ENCODE data around the gene GDPD3.
"Not testable (repeated sequence)": the region's sequence is repeated elsewhere in the genome, so short reads cannot be mapped to it uniquely, and the experiment has no call there.

The GDPD3 gene, protein sequence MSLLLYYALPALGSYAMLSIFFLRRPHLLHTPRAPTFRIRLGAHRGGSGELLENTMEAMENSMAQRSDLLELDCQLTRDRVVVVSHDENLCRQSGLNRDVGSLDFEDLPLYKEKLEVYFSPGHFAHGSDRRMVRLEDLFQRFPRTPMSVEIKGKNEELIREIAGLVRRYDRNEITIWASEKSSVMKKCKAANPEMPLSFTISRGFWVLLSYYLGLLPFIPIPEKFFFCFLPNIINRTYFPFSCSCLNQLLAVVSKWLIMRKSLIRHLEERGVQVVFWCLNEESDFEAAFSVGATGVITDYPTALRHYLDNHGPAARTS

DNA sequence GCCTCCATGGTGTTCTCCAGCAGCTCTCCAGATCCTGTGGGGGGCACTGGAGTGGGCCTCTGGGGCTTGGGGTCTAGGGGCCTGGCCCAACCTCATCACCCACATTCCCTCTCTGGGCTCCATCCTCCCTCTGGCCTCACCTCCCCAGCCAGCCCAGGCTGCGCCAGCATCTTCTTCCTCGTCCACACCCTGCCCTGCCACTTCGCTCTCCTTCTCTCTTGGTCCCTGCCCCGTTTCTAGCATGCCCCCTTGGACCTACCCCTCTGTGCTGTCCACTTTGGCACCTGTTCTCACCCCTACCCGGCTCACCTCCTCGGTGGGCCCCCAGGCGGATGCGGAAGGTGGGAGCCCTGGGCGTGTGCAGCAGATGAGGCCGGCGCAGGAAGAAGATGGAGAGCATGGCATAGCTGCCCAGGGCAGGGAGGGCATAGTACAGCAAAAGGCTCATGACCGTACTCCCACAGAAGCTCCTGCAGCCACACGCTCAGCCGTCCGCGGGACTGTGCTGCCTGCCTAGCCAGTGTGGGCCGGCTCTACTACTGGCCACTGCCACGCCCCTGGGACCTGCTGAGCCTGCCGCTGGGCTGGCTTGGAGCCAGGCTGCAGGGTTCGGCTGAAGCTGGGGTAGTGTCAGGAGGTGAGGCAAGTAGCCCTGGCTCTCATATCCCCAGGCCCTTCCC is at the start of gene GDPD3:
TSS of gene GDPD3 (minus strand) at position 507 of the 680 bp plus-strand sequence. CDS start at position 448, 59 bp downstream.
- DNase-seq (ENCODE audit: low spot score) = no peak

DNA sequence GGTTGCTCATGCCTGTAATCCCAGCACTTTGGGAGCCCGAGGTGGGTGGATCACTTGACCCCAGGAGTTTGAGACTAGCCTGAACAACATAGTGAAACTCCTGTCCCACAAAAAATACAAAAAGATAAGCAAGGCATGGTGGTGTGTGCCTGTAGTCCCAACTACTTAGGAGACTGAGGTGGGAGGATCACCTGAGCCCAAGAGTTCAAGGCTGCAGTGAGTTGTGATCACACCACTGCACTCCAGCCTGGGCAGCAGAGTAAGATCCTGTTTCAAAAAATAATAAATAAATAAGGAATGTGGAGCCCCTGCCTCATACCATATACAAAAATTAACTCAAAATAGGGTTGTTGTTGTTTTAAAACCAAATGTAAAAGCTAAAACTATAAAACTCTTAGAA is 43.9 kb upstream of the GDPD3 start:
- DNase-seq (ENCODE audit: low spot score) = no peak

DNA sequence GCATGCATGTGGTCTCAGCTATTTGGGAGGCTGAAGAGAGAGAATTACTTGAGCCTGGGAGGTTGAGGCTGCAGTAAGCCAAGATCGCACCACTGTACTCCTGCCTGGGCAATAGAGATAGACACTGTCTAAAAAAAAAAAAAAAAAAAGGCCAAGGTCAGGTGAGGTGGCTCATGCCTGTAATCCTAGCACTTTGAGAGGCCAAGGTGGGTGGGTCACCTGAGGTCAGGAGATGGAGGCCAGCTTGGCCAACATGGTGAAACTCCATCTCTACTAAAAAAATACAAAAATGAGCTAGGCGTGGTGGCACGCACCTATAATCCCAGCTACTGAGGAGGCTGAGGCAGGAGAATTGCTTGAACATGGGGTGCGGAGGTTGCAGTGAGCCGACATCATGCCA is 41.9 kb upstream of the GDPD3 start:
- DNase-seq (ENCODE audit: low spot score) = no peak

DNA sequence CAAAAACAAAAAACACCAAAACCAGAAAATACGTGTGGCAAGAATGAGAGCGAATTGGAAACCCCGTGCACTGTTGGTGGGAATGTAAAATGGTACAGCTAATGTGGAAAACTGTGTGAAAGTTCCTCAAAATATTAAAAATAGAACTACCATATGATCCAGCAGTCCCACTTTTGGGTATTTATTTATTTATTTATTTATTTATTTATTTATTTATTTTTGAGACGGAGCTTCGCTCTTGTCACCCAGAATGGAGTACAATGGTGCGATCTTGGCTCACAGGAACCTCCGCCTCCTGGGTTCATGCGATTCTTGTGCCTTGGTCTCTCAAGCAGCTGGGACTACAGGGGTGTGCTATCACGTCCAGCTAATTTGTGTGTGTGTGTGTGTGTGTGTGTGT is 39.2 kb upstream of the GDPD3 start:
- no peak for DNase-seq (ENCODE audit: low spot score)

DNA sequence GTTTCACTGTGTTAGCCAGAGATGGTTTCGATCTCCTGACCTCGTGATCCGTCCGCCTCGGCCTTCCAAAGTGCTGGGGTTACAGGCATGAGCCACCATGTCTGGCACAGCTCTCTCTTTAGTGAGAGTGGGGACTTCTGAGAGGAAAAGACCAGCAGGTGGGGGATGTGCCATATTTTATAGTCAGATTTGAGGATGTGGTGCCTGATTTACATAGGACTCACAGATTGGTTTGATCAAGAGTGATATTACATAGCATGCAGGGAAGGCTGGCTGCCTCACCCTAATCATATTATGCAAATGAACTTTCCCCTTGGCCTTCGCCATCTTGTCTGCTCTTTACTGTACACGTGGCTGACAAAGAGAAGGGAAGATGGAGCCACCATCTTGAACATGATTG is 37.8 kb upstream of the GDPD3 start:
- no peak for DNase-seq (ENCODE audit: low spot score)

DNA sequence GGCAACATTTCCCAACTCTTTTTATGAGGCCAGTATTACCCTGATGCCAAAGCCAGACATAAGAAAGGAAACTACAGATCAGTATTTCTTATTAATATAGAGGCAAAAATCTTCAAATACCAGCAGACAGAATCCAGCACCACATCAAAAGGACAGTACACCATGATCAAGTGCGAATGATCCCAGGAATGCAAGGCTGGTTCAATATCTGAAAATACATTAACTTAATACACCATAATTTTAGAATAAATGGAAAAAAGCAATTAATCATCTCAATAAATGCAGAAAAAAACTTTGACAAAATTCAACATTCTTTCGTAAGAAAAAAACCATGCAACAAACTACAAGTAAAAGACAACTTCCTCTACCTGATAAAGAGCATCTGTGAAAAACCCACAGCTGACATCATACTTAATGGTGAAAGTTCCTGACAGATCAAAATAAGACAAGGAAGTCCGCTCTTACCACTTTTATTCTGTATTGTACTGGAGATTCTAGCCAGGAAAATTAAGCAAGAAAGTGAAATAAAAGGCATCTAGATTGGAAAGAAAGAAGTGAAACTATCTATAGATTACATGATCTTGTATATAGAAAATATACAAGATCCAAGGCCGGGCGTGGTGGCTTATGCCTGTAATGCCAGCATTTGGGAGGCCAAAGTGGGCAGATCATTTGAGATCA is 36.1 kb upstream of the GDPD3 start:
- no peak for DNase-seq (ENCODE audit: low spot score)

DNA sequence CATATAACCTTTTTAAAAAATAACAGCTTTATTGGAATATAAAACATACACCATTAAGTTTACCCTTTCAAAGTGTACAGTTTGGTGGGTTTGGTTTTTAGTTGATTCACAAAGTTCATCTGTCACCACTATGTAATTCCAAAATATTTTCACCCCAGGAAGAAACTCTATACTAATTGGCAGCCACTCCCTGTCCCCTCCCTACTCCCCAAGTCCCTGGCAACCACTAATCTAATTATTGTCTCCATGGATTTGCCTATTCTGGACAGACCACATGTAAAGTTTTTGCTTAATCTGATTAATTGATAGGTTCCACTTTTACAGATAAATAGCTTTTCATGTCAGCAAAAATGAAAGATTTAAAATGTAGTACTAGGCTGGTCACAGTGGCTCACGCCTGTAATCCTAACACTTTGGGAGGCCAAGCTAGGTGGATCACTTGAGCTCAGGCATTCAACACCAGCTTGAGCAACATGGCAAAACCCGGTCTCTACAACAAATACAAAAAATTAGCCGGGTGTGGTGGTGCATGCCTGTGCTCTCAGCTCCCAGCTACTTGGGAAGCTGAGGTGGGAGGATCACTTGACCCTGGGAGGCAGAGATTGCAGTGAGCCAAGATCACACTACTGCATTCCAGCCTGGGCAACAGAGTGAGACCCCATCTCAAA is 34.6 kb upstream of the GDPD3 start:
- no peak for DNase-seq (ENCODE audit: low spot score)

DNA sequence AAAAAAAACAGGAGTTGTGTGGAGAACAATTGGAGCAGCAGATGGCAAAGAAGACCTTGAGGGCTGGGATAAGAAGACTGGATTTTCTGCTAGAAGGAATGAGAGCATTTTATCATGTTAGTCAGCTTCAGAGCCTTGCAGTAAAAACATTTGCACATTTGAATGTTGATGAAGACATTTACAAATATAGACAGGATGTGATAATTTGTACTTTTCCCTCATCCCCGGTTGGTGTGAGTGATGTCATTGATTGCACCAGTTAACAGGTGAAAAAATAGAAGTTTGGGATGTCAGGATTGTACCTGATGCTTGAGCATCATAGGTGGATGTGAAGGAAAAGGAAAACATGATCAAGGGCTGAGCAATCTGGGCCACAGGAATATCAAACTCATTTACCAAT is 32.3 kb upstream of the GDPD3 start:
- DNase-seq (ENCODE audit: low spot score) = no peak

DNA sequence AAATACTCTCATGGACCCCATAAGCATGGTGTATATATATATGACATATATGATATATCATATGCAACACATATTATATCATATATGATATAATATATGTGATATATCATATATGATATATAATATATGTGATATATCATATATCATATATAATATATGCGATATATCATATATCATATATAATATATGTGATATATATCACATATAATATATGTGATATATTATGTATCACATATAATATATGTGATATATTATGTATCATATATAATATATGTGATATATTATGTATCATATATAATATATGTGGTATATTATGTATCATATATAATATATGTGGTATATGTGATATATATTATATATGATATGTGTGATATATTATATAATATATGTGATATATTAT is 31.6 kb upstream of the GDPD3 start:
- DNase-seq (ENCODE audit: low spot score) = no peak

DNA sequence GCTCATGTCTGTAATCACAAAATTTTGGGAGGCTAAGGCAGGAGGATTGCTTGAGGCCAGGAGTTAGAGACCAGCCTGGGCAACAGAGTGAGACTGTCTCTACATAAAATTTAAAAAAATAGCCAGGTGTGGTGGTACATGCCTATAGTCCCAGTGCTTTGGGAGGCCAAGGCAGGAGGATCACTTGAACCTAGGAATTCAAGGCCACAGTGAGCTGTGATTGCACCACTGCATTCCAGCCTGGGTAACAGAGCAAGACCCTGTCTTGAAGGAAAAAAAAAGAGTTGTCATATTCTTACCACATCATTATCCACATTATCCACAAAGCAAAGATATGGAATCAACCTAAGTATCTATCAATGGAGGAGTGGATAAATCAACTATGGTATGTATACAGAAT is 30.7 kb upstream of the GDPD3 start:
- DNase-seq (ENCODE audit: low spot score) = no peak

DNA sequence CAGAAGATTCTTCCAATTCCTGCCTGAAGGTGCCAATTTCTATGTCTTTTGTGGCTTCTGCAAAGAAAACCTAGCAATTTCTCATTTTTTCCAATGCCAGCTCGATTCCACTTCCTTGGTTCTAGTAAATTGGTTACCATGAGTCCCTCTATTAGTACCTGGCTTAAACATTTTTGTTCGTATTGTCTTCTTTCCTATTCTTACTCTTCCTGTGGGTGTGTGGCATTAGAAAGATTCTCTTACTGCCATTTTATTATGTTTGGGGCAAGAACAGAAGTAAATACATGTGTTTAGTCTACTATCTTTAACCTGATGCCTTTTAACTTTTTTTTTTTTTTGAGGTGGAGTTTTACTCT is 30.0 kb upstream of the GDPD3 start:
- DNase-seq (ENCODE audit: low spot score) = no peak

DNA sequence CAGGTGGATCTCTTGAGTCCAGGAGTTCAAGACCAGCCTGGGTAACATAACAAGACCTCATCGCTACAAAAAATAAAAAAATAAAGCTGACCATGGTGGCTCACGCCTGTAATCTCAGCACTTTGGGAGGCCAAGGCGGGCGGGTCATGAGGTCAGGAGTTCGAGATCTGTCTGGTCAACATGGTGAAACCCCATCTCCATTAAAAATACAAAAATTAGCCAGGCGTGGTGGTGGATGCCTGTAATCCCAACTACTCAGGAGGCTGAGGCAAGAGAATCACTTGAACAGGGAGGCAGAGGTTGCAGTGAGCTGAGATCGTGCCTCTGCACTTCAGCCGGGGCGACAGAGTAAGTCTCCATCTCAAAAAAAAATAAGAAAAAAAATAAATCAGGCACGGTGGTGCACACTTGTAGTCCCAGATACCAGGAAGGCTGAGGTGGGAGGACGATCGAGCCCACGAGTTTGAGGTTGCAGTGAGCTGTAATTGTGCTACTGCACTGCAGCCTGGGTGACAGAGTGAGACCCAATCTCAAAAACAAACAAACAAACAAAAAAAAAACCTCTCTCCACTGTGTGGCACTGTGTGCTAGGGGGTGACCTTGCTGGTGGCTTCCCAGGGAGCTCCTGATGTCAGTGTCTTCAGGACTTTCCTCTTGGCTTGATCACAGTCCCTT is 29.5 kb upstream of the GDPD3 start:
- no peak for DNase-seq (ENCODE audit: low spot score)

DNA sequence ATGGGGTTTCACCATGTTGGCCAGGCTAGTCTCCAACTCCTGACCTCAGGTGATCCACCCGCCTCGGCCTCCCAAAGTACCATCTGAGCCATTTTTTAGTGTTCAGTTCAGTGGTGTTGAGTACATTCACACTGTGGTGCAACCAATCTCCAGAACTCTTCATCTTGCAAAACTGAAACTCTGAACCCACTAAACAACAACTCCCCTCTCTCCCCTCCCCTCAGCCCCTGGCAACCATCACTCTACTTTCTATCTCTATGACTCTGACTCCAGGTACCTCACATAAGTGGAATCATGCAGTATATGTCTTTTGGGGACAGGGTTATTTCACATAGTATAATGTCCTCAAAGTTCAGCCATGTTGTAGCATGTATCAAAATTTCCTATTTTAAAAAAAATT is 28.4 kb upstream of the GDPD3 start:
- DNase-seq (ENCODE audit: low spot score) = no peak

DNA sequence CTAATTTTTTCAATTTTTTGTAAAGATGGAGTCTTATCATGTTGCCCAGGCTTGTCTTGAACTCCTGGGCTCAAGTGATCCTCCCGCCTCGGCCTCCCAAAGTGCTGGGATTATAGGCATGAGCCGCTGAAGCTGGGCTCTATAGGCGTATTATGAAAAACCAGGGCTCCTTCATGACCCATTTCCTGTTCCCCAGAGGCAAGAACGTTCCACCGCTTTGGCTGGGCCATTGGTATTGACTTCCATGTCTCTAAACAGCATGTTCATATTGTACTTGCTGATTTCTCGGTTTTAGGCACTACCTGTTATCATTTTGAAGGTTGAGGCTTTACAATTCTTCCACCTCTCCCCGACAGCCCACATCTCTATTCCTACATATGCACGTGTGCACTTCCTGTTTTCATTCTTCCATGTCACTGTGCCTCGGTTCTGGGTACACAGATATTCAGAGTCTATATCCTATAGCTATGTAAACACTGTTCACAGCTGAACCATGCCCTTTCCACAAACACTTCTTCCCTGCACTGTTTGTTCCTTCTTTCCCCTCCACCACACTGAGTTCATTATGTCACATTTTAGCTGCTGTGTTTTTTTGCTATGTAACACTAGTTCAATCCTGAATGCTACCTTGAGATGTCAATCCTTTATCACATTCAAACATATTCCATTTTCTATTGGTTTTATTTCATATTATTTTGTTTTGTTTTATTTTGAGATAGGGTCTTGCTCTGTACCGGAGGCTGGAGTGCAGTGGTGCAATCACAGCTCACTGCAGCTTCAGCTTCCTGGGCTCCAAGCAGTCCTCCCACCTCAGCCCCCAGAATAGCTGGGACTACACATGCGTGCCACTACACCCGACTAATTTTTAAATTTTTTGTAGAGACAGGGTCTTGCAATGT is 26.5 kb upstream of the GDPD3 start:
- no peak for DNase-seq (ENCODE audit: low spot score)

DNA sequence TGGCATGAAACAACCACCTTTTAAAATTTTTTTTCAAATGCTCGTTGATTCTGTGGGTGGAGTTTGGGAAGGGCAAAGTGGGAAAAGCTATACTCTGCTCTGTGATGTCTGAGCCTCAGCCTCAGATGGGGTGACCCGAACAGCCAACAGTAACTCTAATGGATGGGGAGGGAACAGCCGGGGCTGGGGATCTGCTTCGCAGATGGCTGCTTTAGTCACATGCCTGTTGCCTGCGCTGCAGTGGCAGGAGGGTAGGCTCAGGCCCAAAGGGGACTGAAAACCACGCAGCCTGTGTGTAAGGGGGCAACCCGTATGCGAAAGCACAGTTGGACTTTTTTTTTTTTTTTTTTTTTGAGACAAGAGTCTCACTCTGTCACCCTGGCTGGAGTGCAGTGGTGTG is 24.6 kb upstream of the GDPD3 start:
- no peak for DNase-seq (ENCODE audit: low spot score)

DNA sequence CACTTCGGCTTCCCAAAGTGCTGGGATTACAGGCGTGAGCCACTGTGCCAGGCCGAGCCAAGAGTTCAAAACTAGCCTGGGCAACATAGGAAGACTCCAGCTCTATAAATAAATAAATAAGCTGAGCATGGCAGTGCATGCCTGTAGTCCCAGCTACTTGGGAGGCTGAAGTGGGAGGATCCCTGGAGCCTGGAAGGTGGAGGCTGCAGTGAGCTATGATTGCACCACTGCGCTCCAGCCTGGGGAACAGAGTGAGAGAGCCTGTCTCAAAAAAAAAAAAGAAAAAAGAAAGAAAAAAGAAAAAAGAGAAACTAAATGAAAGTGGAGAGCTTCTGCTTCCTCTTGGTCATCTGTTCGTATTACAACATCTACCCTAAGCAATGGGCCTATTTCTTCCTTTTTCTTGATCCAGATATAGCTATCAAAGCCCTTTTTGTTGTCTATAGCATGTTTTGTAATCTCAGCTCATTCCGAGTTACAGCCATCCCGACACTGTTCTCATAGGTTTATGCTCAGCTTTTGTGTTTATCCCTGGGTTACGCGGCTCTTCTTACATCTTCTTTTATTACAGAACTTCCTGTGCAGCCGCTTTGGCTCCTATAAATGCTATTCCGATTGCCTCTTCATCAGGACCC is 23.8 kb upstream of the GDPD3 start:
- DNase-seq (ENCODE audit: low spot score) = peak; percentile 44

DNA sequence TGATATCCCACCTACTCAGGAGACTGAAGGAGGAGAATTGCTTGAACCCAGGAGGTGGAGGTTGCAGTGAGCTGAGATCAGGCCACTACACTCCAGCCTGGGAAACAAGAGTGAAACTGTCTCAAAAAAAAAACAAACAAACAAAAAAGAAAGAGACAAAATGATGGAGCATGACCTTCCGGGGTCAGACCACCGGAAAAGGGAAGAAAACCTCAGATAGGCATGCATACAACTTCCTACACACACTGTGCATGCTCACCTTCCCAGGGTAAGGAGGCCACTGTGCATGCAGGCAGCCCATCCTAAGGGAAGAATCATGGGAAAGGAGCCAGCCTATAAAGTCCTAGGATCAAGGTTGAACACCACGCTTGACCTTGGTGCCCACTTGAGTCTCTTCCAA is 19.3 kb upstream of the GDPD3 start:
- no peak for DNase-seq (ENCODE audit: low spot score)

DNA sequence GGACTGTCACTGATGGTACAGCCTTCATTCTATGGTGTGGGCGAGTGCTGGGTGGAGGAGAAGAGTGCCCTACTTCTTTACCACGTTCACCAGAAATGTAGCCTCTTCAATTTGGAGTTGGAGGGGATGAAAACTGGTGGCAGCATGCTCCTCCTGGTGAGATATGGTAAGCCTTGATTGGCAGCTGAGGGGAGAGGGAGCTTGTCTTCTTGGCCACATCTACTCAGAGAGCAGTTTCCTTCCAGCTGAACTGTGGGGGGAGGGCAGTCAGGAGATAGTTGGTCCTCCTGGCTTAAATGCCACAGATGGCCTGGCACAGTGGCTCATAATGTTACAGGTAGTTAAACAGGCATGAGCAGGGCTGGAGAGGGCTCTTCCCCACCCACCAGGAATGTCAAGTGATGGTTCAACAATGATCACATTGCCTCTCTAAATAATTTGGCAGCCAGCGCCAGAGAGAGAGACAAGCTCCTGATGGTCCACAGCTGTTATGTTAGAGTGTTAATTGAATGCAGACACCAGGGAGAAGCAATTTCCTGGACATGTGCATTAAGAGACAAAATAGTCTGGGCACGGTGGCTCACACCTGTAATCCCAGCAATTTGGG is 18.6 kb upstream of the GDPD3 start:
- DNase-seq (ENCODE audit: low spot score) = no peak

DNA sequence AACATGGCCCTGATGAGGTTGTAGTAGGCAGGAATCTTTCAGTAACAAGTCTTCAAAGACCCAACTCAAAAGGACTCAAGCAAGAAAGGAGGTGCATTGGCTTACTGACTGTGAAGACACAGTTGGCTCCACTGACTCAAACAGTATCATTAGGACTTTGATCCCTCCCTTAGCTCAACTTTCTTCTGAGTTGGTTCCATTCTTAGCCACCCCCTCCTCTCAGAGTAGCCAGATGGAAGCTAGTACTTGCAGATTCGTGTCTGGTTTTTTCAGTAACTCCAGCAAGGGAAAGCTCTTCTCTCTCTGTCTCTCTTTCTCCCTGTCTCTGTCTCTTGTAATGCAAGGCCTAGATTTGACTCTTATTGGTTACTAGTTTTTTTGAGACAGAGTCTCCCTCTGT is 14.7 kb upstream of the GDPD3 start:
- no peak for DNase-seq (ENCODE audit: low spot score)

DNA sequence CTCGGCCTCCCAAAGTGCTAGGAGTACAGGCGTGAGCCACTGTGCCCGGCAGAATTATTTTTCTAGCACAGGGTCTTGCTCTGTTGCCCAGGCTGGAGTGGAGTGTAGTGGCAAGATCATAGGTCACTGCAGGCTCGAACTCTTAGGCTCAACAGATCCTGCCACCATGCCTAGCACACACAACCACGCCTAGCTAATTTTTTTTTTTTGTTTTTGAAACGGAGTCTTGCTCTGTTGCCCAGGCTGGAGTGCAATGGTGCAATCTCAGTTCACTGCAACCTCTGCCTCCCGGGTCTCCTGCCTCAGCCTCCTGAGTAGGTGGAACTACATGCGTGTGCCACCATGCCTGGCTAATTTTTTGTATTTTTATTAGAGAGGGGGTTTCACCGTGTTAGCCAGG is 12.4 kb upstream of the GDPD3 start:
- DNase-seq (ENCODE audit: low spot score) = not testable (repeated sequence)
